PFSK-1 (cell line): ENCODE measurements around the gene TULP4.

ENCODE experiments used
- FOXP2 ChIP-seq: optimal IDR thresholded peaks from 2 replicates; pipeline ENCODE3; 2011; ENCODE audit warnings: borderline replicate concordance, control low read depth, inconsistent platforms; ENCODE audit not compliant: insufficient read depth; ENCODE audit errors: extremely low read length, extremely low read depth
- POLR2AphosphoS5 ChIP-seq: IDR thresholded peaks from 2 replicates; pipeline ENCODE4 v1.6.1; 2012; ENCODE audit warnings: low read depth, mild to moderate bottlenecking, control low read depth, low read length, moderate library complexity
- SIN3A ChIP-seq: IDR thresholded peaks from 2 replicates; pipeline ENCODE4 v1.6.1; 2012; ENCODE audit warnings: mild to moderate bottlenecking, low read length, moderate library complexity, borderline replicate concordance; ENCODE audit not compliant: insufficient read depth
- TAF1 ChIP-seq: IDR thresholded peaks from 2 replicates; pipeline ENCODE4 v1.6.1; 2012; ENCODE audit warnings: low read length, control low read depth, borderline replicate concordance; ENCODE audit not compliant: insufficient read depth
- TF ChIP-seq, protein P1 (sequence below), 2 experiments: IDR thresholded peaks; 2 replicates each; pipeline versions ENCODE4 v1.6.1 to v1.8.0; 2011 to 2012; ENCODE audit warnings: low read depth in 2 of 2, low read length in 2 of 2, control low read depth in 1 of 2, inconsistent platforms in 1 of 2, mild to moderate bottlenecking in 1 of 2, moderate library complexity in 1 of 2; ENCODE audit not compliant: insufficient read depth in 1 of 2

DNA sequence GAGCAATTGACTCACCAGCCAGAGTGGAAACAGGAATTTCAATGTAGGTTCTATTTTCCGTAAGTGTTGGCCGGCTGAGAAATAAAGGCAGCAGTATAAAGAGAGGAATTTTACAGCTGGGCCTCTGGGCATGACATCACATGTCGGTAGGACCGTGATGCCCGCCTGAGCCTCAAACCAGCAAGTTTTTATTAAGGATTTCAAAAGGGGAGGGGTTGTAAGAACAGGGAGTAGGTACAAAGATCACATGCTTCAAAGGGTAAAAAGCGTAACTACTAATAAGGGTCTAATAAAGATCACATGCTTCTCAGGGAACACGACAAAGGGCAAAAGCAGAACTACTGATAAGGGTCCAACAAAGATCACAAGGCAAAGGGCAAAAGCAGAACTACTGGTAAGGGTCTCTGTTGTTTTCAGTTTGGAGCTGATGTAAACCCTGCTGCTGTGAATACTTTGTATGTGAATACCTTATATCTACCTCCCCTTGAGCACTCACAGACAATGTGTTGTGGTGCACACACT, 9.0 kb upstream of the TULP4 start:
- TF ChIP-seq, protein P1, sequence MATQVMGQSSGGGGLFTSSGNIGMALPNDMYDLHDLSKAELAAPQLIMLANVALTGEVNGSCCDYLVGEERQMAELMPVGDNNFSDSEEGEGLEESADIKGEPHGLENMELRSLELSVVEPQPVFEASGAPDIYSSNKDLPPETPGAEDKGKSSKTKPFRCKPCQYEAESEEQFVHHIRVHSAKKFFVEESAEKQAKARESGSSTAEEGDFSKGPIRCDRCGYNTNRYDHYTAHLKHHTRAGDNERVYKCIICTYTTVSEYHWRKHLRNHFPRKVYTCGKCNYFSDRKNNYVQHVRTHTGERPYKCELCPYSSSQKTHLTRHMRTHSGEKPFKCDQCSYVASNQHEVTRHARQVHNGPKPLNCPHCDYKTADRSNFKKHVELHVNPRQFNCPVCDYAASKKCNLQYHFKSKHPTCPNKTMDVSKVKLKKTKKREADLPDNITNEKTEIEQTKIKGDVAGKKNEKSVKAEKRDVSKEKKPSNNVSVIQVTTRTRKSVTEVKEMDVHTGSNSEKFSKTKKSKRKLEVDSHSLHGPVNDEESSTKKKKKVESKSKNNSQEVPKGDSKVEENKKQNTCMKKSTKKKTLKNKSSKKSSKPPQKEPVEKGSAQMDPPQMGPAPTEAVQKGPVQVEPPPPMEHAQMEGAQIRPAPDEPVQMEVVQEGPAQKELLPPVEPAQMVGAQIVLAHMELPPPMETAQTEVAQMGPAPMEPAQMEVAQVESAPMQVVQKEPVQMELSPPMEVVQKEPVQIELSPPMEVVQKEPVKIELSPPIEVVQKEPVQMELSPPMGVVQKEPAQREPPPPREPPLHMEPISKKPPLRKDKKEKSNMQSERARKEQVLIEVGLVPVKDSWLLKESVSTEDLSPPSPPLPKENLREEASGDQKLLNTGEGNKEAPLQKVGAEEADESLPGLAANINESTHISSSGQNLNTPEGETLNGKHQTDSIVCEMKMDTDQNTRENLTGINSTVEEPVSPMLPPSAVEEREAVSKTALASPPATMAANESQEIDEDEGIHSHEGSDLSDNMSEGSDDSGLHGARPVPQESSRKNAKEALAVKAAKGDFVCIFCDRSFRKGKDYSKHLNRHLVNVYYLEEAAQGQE (IDR thresholded peaks at IDR 0.05; ENCODE audit: insufficient read depth in 1 of 2, low read depth in 2 of 2, low read length in 2 of 2), result no peak
- TF ChIP-seq TAF1, result no peak
- TF ChIP-seq POLR2AphosphoS5, result no peak
- no peak for TF ChIP-seq SIN3A
- no peak for TF ChIP-seq FOXP2
